ENCODE results near the gene SLC39A11.

Gene SLC39A11

GRCh38 chr17:73042809-73043685 is 49.4 kb downstream of the SLC39A11 start:
- no peak for DNase-seq

DNA sequence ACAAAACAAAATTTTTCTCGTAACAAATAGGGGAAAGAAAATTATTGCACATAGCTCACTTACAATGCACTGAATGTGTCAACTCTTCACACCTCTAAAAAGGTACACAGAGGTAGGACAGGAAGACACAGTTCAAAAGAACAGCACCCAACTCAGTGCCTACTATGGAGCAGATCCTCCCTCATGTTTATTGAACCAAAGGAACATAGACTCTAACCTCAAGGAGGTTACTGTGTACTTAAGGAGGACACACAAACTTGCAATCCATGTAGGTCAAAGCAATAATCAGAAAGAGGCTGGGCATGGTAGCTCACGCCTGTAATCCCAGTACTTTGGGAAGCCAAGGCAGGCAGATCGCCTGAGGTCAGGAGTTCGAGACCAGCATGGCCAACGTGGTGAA is 50.3 kb downstream of the SLC39A11 start:
- no peak for DNase-seq

DNA sequence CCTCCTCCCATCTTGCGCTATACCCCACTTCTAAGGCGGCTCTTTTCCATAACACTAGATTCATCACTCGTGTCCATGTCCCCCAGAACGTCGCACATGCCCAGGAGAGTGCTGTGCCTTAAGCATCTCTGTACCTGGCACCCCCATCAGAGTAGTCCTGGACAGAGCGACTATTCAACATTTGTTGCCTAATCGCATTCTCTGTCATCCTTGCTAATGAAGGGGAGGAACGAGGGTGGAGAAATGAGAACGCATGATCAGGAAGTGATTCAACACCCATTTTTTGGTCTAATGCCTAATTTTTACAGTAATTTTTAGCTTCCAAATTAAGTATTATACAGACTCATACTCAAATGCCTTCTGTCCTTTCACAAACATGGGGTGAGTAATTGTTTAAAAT is 53.2 kb downstream of the SLC39A11 start:
- DNase-seq = no peak

GRCh38 chr17:73031472-73031871 is 61.0 kb downstream of the SLC39A11 start:
- DNase-seq = no peak

DNA sequence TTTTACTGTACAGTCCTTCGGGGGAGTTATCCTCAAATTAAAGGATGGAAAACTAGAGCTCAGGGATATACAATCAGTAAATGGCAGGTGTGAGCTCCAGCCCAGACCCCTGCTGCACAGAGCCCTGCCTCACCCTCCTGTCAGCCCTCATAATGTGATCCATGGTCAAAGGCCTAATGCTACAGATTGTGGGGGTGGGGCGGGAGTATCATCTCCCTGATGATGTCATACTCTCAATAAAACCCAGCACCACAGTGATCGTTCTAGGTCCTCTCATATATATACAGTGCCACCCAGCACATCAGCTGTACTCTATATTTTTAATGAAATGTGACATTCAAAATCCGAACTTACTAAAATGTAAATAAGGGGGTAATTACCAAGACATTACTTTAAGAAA is 61.5 kb downstream of the SLC39A11 start:
- DNase-seq = no peak

- DNase-seq = no peak
Observed at GRCh38 chr17:73030501-73030921, 62.0 kb downstream of the SLC39A11 start.

DNA sequence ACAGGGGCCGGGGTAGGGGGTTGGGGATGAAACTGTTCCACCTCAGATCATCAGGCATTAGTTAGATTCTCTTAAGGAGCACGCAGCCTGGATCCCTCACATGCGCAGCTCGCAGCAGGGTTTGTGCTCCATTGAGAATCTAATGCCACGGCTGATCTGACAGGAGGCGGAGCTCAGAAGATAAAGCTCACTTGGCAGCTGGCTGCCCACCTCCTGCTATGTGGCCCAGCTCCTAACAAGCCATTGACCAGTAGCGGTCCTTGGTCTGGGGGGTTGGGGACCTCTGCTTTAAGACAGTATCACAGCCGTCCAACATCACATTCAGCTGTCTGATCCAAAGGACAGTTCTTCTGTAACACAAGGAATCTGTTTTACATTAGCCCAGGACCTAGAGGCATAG is 62.5 kb downstream of the SLC39A11 start:
- DNase-seq = no peak

DNA sequence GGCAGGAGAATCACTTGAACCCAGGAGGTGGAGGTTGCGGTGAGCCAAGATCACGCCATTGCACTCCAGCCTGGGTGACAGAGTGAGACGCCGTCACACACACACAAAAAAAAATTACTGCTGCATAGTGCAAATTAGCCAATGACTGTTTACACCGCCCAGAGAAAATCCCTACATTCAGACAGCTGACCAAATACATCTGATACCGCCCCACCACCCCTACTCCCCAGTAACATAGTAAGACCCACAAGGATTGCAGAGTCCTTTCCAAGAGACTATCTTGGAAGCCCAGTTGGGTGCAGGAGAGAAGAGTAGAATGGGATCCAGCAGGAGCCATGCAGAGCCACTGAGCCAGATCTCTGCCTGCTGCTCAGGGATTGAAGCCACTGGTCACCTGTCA is 63.5 kb downstream of the SLC39A11 start:
- no peak for DNase-seq

GRCh38 chr17:73028299-73028755 is 64.2 kb downstream of the SLC39A11 start:
- DNase-seq = no peak

DNA sequence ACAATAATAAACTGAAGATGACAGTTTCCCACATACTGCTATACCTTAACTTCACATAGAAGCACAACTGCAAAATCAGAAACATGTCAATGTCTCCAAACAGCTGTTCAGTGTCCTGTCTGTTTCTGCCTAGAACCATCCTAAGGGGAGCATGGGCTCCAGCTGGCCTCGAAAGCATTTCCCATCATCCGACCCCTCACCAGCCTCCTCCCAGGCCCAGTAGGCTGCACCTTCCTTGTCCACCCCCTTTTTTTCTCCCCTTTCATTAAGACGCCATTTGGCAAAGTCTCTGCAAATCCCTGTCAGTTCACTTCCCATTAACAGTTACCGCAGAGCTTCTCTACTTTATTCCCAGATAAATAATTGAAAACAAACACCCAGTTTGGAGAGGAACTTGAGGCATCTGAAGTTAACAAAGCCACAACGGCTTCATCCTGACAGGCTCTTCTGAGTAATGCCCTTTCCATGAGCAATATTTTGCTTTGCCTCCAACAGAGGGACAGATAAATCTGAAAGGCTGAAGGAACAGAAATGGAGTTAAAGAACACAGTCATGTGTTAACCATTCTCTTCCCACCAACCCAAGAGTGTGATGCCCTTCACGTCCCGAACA is 65.3 kb downstream of the SLC39A11 start:
- DNase-seq = no peak

DNA sequence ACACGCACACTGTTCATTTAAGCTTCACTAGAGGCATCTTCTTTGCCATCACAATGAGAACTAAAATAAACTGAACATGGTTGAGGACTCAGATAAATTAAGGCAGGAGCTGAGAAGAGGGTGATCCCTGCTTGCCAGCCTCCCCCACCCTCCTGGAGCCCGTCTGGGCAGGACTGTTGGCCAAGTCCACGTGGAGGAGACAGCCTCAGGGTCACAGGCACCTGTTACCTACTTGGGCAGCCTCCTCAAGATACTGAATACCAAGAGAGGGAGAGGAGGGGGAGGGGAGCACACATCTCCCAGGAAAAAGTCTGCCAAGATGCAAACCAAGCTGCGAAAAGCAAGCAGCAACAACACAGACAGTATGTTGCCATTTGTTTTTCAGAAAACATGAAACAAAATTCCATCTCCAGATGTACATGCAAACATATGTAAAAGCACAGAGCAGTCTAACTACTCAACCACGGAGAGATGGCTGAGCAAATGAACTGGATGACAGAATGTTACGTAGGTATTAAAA is 67.4 kb downstream of the SLC39A11 start:
- no peak for DNase-seq

GRCh38 chr17:73023759-73024158 is 68.7 kb downstream of the SLC39A11 start:
- no peak for DNase-seq

DNA sequence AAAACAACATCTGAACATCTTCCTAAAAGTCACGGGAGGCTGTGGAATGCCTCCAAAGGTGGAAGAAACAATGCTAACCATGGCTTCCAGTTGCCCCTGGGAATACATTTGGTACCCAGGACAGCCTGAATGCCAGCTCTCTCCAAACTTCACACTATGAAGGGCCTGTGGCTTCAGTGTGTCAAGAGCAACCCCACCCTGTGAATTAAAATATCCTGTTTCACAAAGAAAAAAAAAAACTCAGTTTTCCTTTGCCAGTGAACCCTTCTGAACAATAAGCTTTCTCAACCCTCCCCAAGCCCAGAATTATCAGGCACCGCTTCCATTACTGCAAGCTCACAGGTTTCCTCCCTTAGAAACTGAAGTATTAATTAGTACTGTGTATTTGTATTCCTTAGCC is 69.8 kb downstream of the SLC39A11 start:
- DNase-seq = no peak

- no peak for DNase-seq
Observed at GRCh38 chr17:73021771-73022170, 70.7 kb downstream of the SLC39A11 start.

GRCh38 chr17:73020110-73020509 is 72.4 kb downstream of the SLC39A11 start:
- no peak for DNase-seq

- DNase-seq = no peak
Observed at GRCh38 chr17:73018599-73018998, 73.9 kb downstream of the SLC39A11 start.

DNA sequence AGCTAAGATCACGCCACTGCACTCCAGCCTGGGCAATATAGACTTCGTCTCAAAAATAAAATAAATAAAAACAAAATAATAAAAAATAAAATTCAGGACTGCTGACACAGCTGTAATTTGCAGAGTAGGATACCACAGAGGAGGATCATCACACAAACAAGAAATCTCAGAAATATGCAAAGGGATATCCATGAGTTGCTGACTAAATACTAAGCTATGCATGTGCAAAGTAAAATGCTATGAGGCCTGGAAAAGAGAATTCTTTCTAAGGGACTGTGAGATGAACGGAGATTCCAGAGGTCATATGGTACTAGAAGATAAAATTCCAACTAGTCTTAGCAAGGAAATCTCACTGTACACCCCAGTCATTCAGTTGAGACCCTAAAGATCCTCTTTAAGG is 74.8 kb downstream of the SLC39A11 start:
- no peak for DNase-seq

DNA sequence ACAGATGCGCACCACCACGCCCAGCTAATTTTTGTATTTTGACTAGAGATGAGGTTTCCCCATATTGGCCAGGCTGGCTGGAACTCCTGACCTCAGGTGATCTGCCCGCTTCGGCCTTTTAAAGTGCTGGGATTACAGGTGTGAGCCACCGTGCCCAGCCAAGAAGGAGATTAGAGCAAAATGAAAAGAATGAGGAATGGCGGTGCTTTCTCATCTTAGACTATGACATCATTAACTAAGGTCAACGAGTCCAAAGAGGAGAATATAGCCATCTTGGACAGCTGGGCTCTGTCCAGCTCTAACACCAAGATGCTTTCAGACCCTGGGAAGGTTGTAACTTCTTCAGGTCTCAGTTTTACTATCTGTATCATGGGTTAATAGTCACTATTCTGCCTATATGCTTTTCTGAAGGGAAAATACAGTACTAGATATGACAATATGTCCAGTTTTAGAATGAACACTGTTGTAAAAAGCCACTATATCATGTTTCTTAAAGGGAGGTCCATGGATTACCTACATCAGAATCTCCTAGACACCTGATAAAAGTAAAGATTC is 76.7 kb downstream of the SLC39A11 start:
- DNase-seq = no peak

DNA sequence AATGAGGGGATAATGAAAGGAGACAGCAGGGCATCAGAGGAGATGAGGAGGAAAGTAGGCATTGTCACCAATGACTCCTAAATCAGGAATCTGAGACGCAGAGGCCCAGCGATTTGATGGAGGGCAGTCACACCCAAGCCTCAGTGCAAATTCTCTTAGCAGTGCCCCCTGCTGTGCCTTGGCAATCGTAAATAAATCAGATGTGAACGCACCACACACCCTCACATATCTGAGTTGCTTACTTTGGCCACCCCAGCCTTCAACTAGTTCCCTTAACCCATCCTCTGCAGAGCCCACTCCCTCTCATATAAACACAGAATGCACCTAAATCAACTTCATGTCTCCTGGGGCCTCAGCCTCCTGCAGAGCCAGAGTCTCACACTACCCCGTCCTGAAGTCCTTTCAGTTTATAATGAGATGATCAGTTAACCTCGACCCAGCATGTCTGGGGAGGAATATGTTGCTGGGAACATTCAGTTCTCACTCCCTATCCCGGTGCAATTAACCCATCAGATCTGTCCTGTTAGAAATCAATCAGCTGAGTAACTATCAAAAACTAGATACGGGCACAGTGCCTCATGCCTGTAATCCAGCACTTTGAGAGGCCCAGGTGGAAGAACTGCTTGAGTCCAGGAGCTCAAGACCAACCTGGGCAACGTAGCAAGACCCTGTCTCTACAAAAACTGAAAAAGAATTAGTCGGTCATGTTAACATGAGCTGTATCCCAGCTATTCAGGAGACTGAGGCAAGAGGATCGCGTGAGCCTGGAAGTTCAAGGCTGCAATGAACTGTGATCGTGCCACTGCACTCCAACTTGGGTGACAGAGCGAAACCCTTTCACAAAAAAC is 78.4 kb downstream of the SLC39A11 start:
- no peak for DNase-seq

- no peak for DNase-seq
Observed at GRCh38 chr17:73013301-73013700, 79.2 kb downstream of the SLC39A11 start.

- no peak for DNase-seq
Observed at GRCh38 chr17:73011016-73011486, 81.4 kb downstream of the SLC39A11 start.

- no peak for DNase-seq
Observed at GRCh38 chr17:73010414-73010813, 82.1 kb downstream of the SLC39A11 start.

GRCh38 chr17:73007407-73007806 is 85.1 kb downstream of the SLC39A11 start:
- no peak for DNase-seq

Measured in stimulated activated CD4-positive, alpha-beta T cell treated with anti-CD3 and anti-CD28 coated beads, Interleukin-2, amount 100 ng/mL, for 24 hours (primary cell).